Heart right ventricle (tissue), 16 donors: ENCODE measurements around the gene IL31. TPM values are rescaled to one million over a fixed set of nuclear protein-coding genes. Genes with fewer than 3 reads are reported as not detected.

Experiments used
- ATAC-seq, 8 donors: fragments of 200-7000 bp; cut with Tn5 transposase; one replicate each; pipeline ENCODE4 v1.9.1; 2020; ENCODE audit warnings: mild to moderate bottlenecking in 8 of 8, moderate library complexity in 8 of 8, moderate number of reproducible peaks in 1 of 8
- DNase-seq, 2 donors: peaks; one replicate each; pipeline ENCODE4 v3.0.0-alpha.2; 2020
- H3K27ac ChIP-seq, 10 donors: fragments of 200-600 bp; sonication (generic) in 2 of 10; one replicate each; pipeline versions ENCODE4 v1.5.0 to v1.8.0; 2020 to 2022; ENCODE audit warnings: mild to moderate bottlenecking in 3 of 10
- H3K27me3 ChIP-seq, 7 donors: fragments of 200-600 bp; one replicate each; pipeline ENCODE4 v1.8.0; 2021 to 2022; ENCODE audit warnings: mild to moderate bottlenecking in 2 of 7
- H3K36me3 ChIP-seq, 9 donors: fragments of 200-600 bp; sonication (generic) in 1 of 9; one replicate each; pipeline versions ENCODE4 v1.5.0 to v1.8.0; 2020 to 2022; ENCODE audit warnings: mild to moderate bottlenecking in 2 of 9
- H3K4me1 ChIP-seq, 9 donors: fragments of 200-600 bp; sonication (generic) in 1 of 9; one replicate each; pipeline versions ENCODE4 v1.5.0 to v1.8.0; 2020 to 2022; ENCODE audit warnings: mild to moderate bottlenecking in 4 of 9
- H3K4me3 ChIP-seq, 10 donors: fragments of 200-600 bp; sonication (generic) in 2 of 10; one replicate each; pipeline versions ENCODE4 v1.5.0 to v1.8.0; 2020 to 2022; ENCODE audit warnings: mild to moderate bottlenecking in 7 of 10, moderate library complexity in 2 of 10
- H3K9me3 ChIP-seq, 11 donors: fragments of 200-600 bp in 10 of 11; sonication (generic) in 2 of 11; one replicate each; pipeline versions ENCODE4 v1.5.0 to v1.8.0; 2013 to 2022; ENCODE audit warnings: mild to moderate bottlenecking in 2 of 11, control low read depth in 1 of 11, moderate library complexity in 1 of 11
- WGBS, 2 donors: extraction: QIAGEN DNeasy Blood & Tissue Kit; methylation state at CpG; one replicate each; pipeline ENCODE4 v1.1.7; 2013; ENCODE audit warnings: inconsistent platforms in 1 of 2; 5-methylcytosine and 5-hydroxymethylcytosine counted together
- intact Hi-C, 10 donors: fragments of 100-400 bp; cut with DNase I; formaldehyde crosslinking; loops; one replicate each; pipeline versions ENCODE4 v1.11.1 to v1.14.2; 2022
- polyA plus RNA-seq, 2 donors: library from polyadenylated mRNA; stranded (reverse); fragments of 200-250 nt; gene quantifications; one replicate each; pipeline ENCODE4 v1.2.3, GENCODE V29; 2013
- total RNA-seq, 10 donors: library from RNA; stranded (reverse); fragmentation: NEBNext Ultra II Directional in 3 of 10; extraction: Animal tissue kit (Norgen Biotek cat#: 25700) in 3 of 10; gene quantifications; one replicate each; pipeline versions ENCODE4 v1.2.1 to v1.2.4, GENCODE V29; 2021 to 2023
- TF ChIP-seq, protein P1 (sequence below), 9 donors: fragments of 200-600 bp; sonication (generic) in 2 of 9; IDR thresholded peaks; one replicate each; pipeline versions ENCODE4 v1.5.0 to v1.8.0; 2021 to 2022; ENCODE audit warnings: antibody characterized with exemption in 9 of 9, mild to moderate bottlenecking in 5 of 9, moderate library complexity in 1 of 9
- donor health status: Arrhythmogenic right ventricular cardiomyopathy.
- donor health status: ischemic (EF 13 %, LVEDD 7.1; RV severe dilation, severe dysfunction).
- donor health status: healthy with polysubstance abuse.
- donor health status: DM: no; HTN: yes; CAD: no.
- donor health status: DM: no; HTN: no; CAD: no.
- donor health status: ischemic (EF 25% LVEDD 6.9; RV normal size, moderate dysfunction).
- donor health status: ischemic (EF 25% LVEDD 5.7; RV mildly dilated, moderate dysfunction).
- donor health status: healthy.
- donor health status: DM: yes; HTN: yes; CAD: no.
- donor health status: Ischemic cardiomyopathy.
- donor health status: ischemic (EF 35%, LVEDD 5.7; RV mildly dilated, moderate dysfunction).
- donor health status: nonischemic (EF 11% LVEDD 7.7; RV severe dilation, severe dysfunction).
- donor health status: DM: yes; HTN: yes; CAD: no.
- donor health status: PGD.
- donor health status: ischemic (EF 29% LVEDD 5.4; RV normal size, mild dysfunction).
- donor health status: nonischemic (EF 23%, LVEDD 6.1; RV moderate dilation, normal function).

The IL31 gene
- total and polyA plus RNA-seq, 12 donors, result not detected

GRCh38 chr12:122150127-122150681 lies 23.8 kb downstream of the IL31 start:
- intact Hi-C loops, result no loop called here
- Histone ChIP-seq H3K4me1 (no peaks in the 10 kb centered on the region), H3K4me3 (no peak overlapping the region), H3K27me3 (peaks cover 0 to 4% (median 0%) of the 10 kb centered on the region in 7 donors), H3K27ac (no peak overlapping the region), H3K36me3 (peaks cover 0 to 4% (median 0%) of the 10 kb centered on the region in 9 donors), H3K9me3 (no peaks in the 10 kb centered on the region)
- 79 to 82% methylated on average over 8 of the region's 8 CpGs for WGBS, 2 donors
- ATAC-seq (no peak), DNase-seq (no peak)
- TF ChIP-seq, protein P1, sequence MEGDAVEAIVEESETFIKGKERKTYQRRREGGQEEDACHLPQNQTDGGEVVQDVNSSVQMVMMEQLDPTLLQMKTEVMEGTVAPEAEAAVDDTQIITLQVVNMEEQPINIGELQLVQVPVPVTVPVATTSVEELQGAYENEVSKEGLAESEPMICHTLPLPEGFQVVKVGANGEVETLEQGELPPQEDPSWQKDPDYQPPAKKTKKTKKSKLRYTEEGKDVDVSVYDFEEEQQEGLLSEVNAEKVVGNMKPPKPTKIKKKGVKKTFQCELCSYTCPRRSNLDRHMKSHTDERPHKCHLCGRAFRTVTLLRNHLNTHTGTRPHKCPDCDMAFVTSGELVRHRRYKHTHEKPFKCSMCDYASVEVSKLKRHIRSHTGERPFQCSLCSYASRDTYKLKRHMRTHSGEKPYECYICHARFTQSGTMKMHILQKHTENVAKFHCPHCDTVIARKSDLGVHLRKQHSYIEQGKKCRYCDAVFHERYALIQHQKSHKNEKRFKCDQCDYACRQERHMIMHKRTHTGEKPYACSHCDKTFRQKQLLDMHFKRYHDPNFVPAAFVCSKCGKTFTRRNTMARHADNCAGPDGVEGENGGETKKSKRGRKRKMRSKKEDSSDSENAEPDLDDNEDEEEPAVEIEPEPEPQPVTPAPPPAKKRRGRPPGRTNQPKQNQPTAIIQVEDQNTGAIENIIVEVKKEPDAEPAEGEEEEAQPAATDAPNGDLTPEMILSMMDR (IDR thresholded peaks at IDR 0.05), result no peak

GRCh38 chr12:122148657-122149056 lies 25.4 kb downstream of the IL31 start:
- 50 to 51% methylated on average over 6 of the region's 6 CpGs for WGBS, 2 donors
- H3K36me3 ChIP-seq, result peaks cover 0 to 16% (median 0%) of the 10 kb centered on the region in 9 donors
- no peak overlapping the region for H3K27ac ChIP-seq
- H3K9me3 ChIP-seq, result no peaks in the 10 kb centered on the region
- no peaks in the 10 kb centered on the region for H3K4me1 ChIP-seq
- DNase-seq (no peak), ATAC-seq (peak in 6 of 8 donors; percentile 13 to 53 (median 28))
- intact Hi-C loops, result no loop called here
- peaks cover 0 to 4% (median 0%) of the 10 kb centered on the region in 7 donors for H3K27me3 ChIP-seq
- TF ChIP-seq, protein P1 (IDR thresholded peaks at IDR 0.05), result no peak
- H3K4me3 ChIP-seq, result no peak overlapping the region

- no peak overlapping the region for H3K4me3 ChIP-seq
- TF ChIP-seq, protein P1 (IDR thresholded peaks at IDR 0.05), result no peak
These were observed 26.3 kb downstream of the IL31 start for GRCh38 chr12:122147514-122148290.

GRCh38 chr12:122145505-122146330 lies 28.3 kb downstream of the IL31 start:
- H3K4me1 ChIP-seq, result peaks cover 0 to 4% (median 0%) of the 10 kb centered on the region in 9 donors
- TF ChIP-seq, protein P1 (IDR thresholded peaks at IDR 0.05), result no peak
- 92 to 93% methylated on average over 23 of the region's 23 CpGs for WGBS, 2 donors
- DNase-seq (no peak), ATAC-seq (no peak)
- no peak overlapping the region for H3K4me3 ChIP-seq
- no peaks in the 10 kb centered on the region for H3K27me3 ChIP-seq
- H3K27ac ChIP-seq, result no peak overlapping the region
- H3K9me3 ChIP-seq, result no peaks in the 10 kb centered on the region
- intact Hi-C loops, result no loop called here
- peaks cover 0 to 45% (median 21%) of the 10 kb centered on the region in 9 donors for H3K36me3 ChIP-seq

More at GRCh38 chr12:122147514-122148290, 26.3 kb downstream of the IL31 start:
- DNase-seq, result no peak
- no peaks in the 10 kb centered on the region for H3K9me3 ChIP-seq
- intact Hi-C loops, result no loop called here
- WGBS, 2 donors, result 87 to 88% methylated on average over 21 of the region's 21 CpGs
- no peak for ATAC-seq
- H3K36me3 ChIP-seq, result peaks cover 0 to 25% (median 8%) of the 10 kb centered on the region in 9 donors
- peaks cover 0 to 4% (median 0%) of the 10 kb centered on the region in 9 donors for H3K4me1 ChIP-seq
- H3K27ac ChIP-seq, result no peak overlapping the region
- peaks cover 0 to 4% (median 0%) of the 10 kb centered on the region in 7 donors for H3K27me3 ChIP-seq
